Measurements from ENCODE around the gene AGMO. TPM values are rescaled to one million over a fixed set of nuclear protein-coding genes. Genes with fewer than 3 reads are reported as not detected.

The AGMO gene
- total RNA-seq, 2 experiments from 2014 or later = not detected

- ChIA-PET CTCF (no interaction called here), POLR2A (no interaction called here)
- H3K27ac Mint-ChIP-seq = no peak overlapping the region
- ATAC-seq (no peak), DNase-seq (no peak)
- H3K27me3 Mint-ChIP-seq = no peaks in the 10 kb centered on the region
- H3K36me3 Mint-ChIP-seq (ENCODE audit: low read depth) = no peaks in the 10 kb centered on the region
- intact Hi-C loops (cut with DNase I, micrococcal nuclease) = no loop called here
- no peaks in the 10 kb centered on the region for H3K4me1 Mint-ChIP-seq
- H3K9me3 Mint-ChIP-seq (ENCODE audit: low read depth) = peaks cover 3% of the 10 kb centered on the region
- no peak overlapping the region for H3K4me3 Mint-ChIP-seq
Measured at GRCh38 chr7:15402436-15403136, 159.2 kb downstream of the AGMO start.

GRCh38 chr7:15400440-15400839, 161.4 kb downstream of the AGMO start:
- Mint-ChIP-seq H3K4me3 (no peak overlapping the region), H3K27me3 (no peaks in the 10 kb centered on the region), H3K36me3 (ENCODE audit: low read depth) (no peaks in the 10 kb centered on the region), H3K27ac (no peak overlapping the region), H3K9me3 (ENCODE audit: low read depth) (peaks cover 11% of the 10 kb centered on the region), H3K4me1 (no peaks in the 10 kb centered on the region)
- ATAC-seq (no peak), DNase-seq (no peak)
- CTCF ChIA-PET = no interaction called here
- intact Hi-C loops (cut with DNase I, micrococcal nuclease) = no loop called here
- POLR2A ChIA-PET = no interaction called here

DNA sequence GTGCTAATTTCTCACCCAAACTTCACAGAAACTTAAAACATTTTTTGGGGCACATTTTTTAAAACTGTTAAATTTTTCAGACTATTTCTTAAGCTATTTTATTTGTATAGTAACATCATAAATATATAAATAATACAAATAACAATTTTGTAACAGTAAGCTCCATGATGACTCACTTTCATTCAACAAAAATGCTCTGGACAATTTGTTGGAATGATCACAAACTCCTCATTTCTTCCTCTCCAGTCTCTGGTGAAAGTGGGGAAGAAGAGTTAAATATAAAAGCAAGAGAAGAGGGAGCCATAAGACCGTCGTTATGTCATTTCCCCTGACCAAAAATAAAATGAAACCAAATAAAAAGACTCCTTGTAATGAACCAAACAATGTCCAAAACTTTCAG, 162.4 kb downstream of the AGMO start:
- H3K27me3 Mint-ChIP-seq = no peaks in the 10 kb centered on the region
- ChIA-PET CTCF (interaction anchor here (0.7 kb wide), 2 partner anchors 321 to 1235 kb away, joined by 3 read pairs; no protein-coding TSS in a partner anchor), POLR2A (no interaction called here)
- H3K4me3 Mint-ChIP-seq = no peak overlapping the region
- H3K4me1 Mint-ChIP-seq = no peaks in the 10 kb centered on the region
- no peaks in the 10 kb centered on the region for H3K36me3 Mint-ChIP-seq (ENCODE audit: low read depth)
- H3K9me3 Mint-ChIP-seq (ENCODE audit: low read depth) = peaks cover 13% of the 10 kb centered on the region
- DNase-seq (no peak), ATAC-seq (no peak)
- no peak overlapping the region for H3K27ac Mint-ChIP-seq
- intact Hi-C loops (cut with DNase I, micrococcal nuclease) = no loop called here

DNA sequence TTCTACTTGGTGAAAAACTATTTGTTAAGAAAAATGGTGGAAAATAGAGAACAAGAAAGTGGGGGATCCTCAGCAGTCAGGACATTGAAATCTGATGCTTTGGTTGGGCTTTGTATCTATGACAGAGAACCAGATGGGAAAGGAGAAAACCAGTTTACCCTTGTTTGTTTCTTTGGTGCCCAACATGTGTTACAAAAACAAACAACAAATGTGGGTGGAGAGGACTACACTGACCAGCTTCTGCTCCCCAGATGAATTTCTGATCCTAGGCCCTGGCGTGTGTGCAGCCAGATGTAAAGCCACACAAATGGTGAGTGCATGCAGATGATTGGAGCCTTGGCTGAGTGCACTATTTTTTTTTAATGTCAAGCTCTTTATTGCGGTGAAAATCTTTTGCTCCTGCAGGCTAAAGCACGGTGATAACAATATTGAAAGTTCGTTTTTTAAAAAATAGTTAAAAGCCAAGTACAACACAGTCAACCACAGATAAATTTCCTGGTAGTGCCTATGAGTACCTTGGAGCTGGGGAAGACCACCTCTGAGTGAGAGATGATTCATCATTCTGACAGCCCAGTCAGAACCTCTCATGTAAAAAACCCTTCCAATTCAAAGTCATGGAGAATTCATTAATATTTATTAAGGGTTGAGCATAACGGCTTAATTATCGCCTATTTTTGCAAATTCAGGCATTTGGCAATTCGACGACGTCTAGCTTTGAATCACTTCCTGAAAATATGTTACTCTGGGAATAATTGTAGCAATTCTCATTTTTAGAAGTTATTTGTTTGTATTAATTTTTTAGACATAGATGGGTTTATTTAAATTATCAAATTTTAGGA, 163.7 kb downstream of the AGMO start:
- no peaks in the 10 kb centered on the region for H3K36me3 Mint-ChIP-seq (ENCODE audit: low read depth)
- no peak overlapping the region for H3K27ac Mint-ChIP-seq
- no peak for DNase-seq
- CTCF ChIA-PET = no interaction called here
- no peak overlapping the region for H3K4me3 Mint-ChIP-seq
- POLR2A ChIA-PET = no interaction called here
- peaks cover 13% of the 10 kb centered on the region for H3K9me3 Mint-ChIP-seq (ENCODE audit: low read depth)
- no peaks in the 10 kb centered on the region for H3K4me1 Mint-ChIP-seq
- intact Hi-C loops (cut with DNase I, micrococcal nuclease) = no loop called here
- no peak for ATAC-seq
- no peaks in the 10 kb centered on the region for H3K27me3 Mint-ChIP-seq

DNA sequence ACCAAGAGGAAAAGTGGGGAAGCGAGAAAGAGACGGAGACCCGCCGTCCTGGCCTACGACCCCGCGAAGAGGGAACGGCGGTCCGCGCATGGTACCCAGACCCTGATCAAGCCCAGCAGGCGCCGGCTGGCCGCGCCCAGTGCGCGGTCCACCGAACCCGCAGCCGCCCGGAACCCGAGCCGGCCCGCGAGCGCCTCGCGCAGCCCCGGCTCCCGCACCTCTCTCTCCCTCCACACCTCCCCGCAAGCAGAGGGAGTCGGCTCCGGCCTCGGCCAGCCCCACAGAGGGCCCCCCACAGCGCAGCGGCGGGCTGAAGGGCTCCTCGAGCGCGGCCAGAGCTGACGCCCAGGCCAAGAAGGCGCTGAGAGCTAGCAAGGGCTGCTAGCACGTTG, 164.7 kb downstream of the AGMO start:
- H3K9me3 Mint-ChIP-seq (ENCODE audit: low read depth) = peaks cover 13% of the 10 kb centered on the region
- no peaks in the 10 kb centered on the region for H3K27me3 Mint-ChIP-seq
- no peaks in the 10 kb centered on the region for H3K36me3 Mint-ChIP-seq (ENCODE audit: low read depth)
- intact Hi-C loops (cut with DNase I, micrococcal nuclease) = no loop called here
- H3K27ac Mint-ChIP-seq = no peak overlapping the region
- H3K4me3 Mint-ChIP-seq = no peak overlapping the region
- ATAC-seq (no peak), DNase-seq (no peak)
- H3K4me1 Mint-ChIP-seq = no peaks in the 10 kb centered on the region
- ChIA-PET POLR2A (no interaction called here), CTCF (interaction anchor here (0.8 kb wide), 1 partner anchor 71 kb away, joined by 4 read pairs; no protein-coding TSS in a partner anchor)

GRCh38 chr7:15396210-15397158, 165.3 kb downstream of the AGMO start:
- Mint-ChIP-seq H3K9me3 (ENCODE audit: low read depth) (peaks cover 13% of the 10 kb centered on the region), H3K27me3 (no peaks in the 10 kb centered on the region), H3K4me3 (no peak overlapping the region), H3K36me3 (ENCODE audit: low read depth) (no peaks in the 10 kb centered on the region), H3K27ac (no peak overlapping the region), H3K4me1 (no peaks in the 10 kb centered on the region)
- POLR2A ChIA-PET = no interaction called here
- ATAC-seq = no peak
- CTCF ChIA-PET = interaction anchor here (0.8 kb wide), 1 partner anchor 70 kb away, joined by 4 read pairs; no protein-coding TSS in a partner anchor
- DNase-seq = no peak
- intact Hi-C loops (cut with DNase I, micrococcal nuclease) = no loop called here

GRCh38 chr7:15389073-15389472, 172.7 kb downstream of the AGMO start:
- DNase-seq (no peak), ATAC-seq (no peak)
- Mint-ChIP-seq H3K27me3 (no peaks in the 10 kb centered on the region), H3K9me3 (ENCODE audit: low read depth) (peaks cover 4% of the 10 kb centered on the region), H3K27ac (no peak overlapping the region), H3K36me3 (ENCODE audit: low read depth) (no peaks in the 10 kb centered on the region), H3K4me1 (no peaks in the 10 kb centered on the region), H3K4me3 (no peak overlapping the region)
- POLR2A ChIA-PET = no interaction called here
- intact Hi-C loops (cut with DNase I, micrococcal nuclease) = no loop called here
- CTCF ChIA-PET = no interaction called here

DNA sequence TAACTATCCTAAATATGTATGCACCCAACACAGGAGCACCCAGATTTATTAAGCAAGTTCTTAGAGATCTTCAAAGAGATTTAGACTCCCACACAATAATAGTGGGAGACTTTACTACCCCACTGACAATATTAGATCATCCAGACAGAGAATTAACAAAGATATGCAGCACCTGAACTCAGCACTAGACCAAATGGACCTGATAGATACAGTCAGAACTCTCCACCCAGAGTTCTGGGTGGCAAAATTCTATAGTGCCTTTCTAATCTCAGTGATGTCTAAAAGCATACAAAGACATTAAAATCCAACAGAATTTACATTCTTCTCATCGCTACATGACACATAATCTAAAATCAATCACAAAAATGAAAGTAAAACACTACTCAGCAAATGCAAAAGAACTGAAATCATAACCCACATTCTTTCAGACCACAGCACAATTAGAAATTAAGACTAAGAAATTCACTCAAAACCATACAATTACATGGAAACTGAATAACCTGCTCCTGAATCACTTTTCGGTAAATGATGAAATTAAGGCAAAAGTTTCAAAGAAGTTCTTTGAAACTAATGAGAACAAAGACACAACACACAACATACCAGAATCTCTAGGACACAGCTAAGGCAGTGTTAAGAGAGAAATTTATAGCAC, 183.2 kb downstream of the AGMO start:
- Mint-ChIP-seq H3K9me3 (ENCODE audit: low read depth) (peaks cover 3% of the 10 kb centered on the region), H3K4me3 (no peak overlapping the region), H3K36me3 (ENCODE audit: low read depth) (no peaks in the 10 kb centered on the region), H3K27ac (no peak overlapping the region), H3K4me1 (no peaks in the 10 kb centered on the region), H3K27me3 (no peaks in the 10 kb centered on the region)
- ChIA-PET CTCF (no interaction called here), POLR2A (no interaction called here)
- DNase-seq (no peak), ATAC-seq (no peak)
- intact Hi-C loops (cut with DNase I, micrococcal nuclease) = no loop called here

DNA sequence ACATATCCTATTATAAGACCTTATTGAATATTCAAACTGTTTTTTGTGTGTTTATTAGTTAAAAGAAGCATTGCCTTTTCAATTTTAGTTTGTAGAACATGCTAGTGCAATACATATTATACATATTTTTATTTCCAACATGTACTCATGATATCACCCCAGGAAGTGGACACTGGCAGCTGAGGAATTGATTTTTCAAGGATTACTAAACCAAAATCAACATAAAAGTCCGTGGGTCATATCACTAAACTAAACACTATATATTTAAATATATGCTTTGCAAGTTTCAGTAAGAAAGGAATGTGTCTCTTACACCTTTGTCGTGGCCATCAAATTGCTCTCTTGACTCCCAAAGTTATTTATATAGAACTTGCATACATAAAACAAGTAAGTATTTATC, 185.2 kb downstream of the AGMO start:
- CTCF ChIA-PET = no interaction called here
- Mint-ChIP-seq H3K27me3 (no peaks in the 10 kb centered on the region), H3K4me1 (no peaks in the 10 kb centered on the region), H3K27ac (no peak overlapping the region), H3K9me3 (ENCODE audit: low read depth) (no peaks in the 10 kb centered on the region), H3K4me3 (no peak overlapping the region), H3K36me3 (ENCODE audit: low read depth) (no peaks in the 10 kb centered on the region)
- ATAC-seq (no peak), DNase-seq (no peak)
- POLR2A ChIA-PET = no interaction called here
- intact Hi-C loops (cut with DNase I, micrococcal nuclease) = no loop called here

DNA sequence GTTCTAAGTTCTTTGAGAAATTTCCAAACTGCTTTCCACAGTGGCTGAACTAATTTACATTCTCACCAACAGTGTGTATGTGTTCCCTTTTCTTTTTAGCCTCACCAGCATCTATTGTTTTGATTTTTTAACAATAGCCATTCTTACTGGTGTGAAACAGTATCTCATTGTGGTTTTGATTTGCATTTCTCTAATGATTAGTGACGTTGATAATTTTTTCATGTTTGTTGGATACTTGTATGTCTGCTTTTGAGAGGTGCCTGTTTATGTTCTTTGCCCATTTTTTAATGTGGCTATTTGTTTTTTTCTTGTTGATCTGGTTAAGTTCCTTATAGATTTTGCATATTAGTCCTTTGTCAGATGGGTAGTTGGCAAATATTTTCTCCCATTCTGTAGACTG, 191.4 kb downstream of the AGMO start:
- ATAC-seq = no peak
- no peak overlapping the region for H3K4me3 Mint-ChIP-seq
- no peak overlapping the region for H3K27ac Mint-ChIP-seq
- H3K27me3 Mint-ChIP-seq = no peaks in the 10 kb centered on the region
- H3K4me1 Mint-ChIP-seq = no peaks in the 10 kb centered on the region
- POLR2A ChIA-PET = no interaction called here
- CTCF ChIA-PET = no interaction called here
- intact Hi-C loops (cut with DNase I, micrococcal nuclease) = no loop called here
- H3K9me3 Mint-ChIP-seq (ENCODE audit: low read depth) = peaks cover 5% of the 10 kb centered on the region
- DNase-seq = no peak
- no peaks in the 10 kb centered on the region for H3K36me3 Mint-ChIP-seq (ENCODE audit: low read depth)

- ATAC-seq (no peak), DNase-seq (no peak)
- no peaks in the 10 kb centered on the region for H3K36me3 Mint-ChIP-seq (ENCODE audit: low read depth)
- H3K27ac Mint-ChIP-seq = no peak overlapping the region
- H3K4me1 Mint-ChIP-seq = no peaks in the 10 kb centered on the region
- H3K4me3 Mint-ChIP-seq = no peak overlapping the region
- intact Hi-C loops (cut with DNase I, micrococcal nuclease) = no loop called here
- H3K9me3 Mint-ChIP-seq (ENCODE audit: low read depth) = peaks cover 5% of the 10 kb centered on the region
- ChIA-PET CTCF (no interaction called here), POLR2A (no interaction called here)
- no peaks in the 10 kb centered on the region for H3K27me3 Mint-ChIP-seq
Measured at GRCh38 chr7:15368653-15369052, 193.2 kb downstream of the AGMO start.
